A204.1 (cell line): ENCODE data around the gene RBBP9.
"Not testable (repeated sequence)": the region's sequence is repeated elsewhere in the genome, so short reads cannot be mapped to it uniquely, and the experiment has no call there.

ENCODE experiments used
- FAIRE-seq: peaks from 2 replicates; lab custom pipeline; 2012; peaks lifted over from hg19 to GRCh38; lab: Jason Lieb, UNC

Gene RBBP9

GRCh38 chr20:18504479-18505060 is 7.5 kb upstream of the RBBP9 start:
- no peak for FAIRE-seq

- not testable (repeated sequence) for FAIRE-seq
These were observed 4.6 kb upstream of the RBBP9 start for GRCh38 chr20:18501672-18502071.

- no peak for FAIRE-seq
These were observed 578 bp upstream of the RBBP9 start for GRCh38 chr20:18497603-18498002.

- no peak for FAIRE-seq
These were observed 983 bp downstream of the RBBP9 start for GRCh38 chr20:18496042-18496441.

GRCh38 chr20:18488301-18488700 is 8.7 kb downstream of the RBBP9 start:
- no peak for FAIRE-seq

GRCh38 chr20:18481596-18481995 is 15.4 kb downstream of the RBBP9 start:
- FAIRE-seq: no peak

GRCh38 chr20:18477821-18478220 is 19.2 kb downstream of the RBBP9 start:
- no peak for FAIRE-seq

- no peak for FAIRE-seq
These were observed 19.8 kb downstream of the RBBP9 start for GRCh38 chr20:18477218-18477617.

GRCh38 chr20:18466894-18467730 is 29.9 kb downstream of the RBBP9 start, which contains the start of the genes DZANK1 and POLR3F:
Gene DZANK1 (minus strand): TSS chr20:18467030. CDS start chr20:18465358, 1,672 bp downstream.
Gene POLR3F (plus strand): TSS chr20:18467390. CDS start chr20:18467507, 117 bp downstream.
- FAIRE-seq: peak; percentile 94

- FAIRE-seq: no peak
These were observed 30.5 kb downstream of the RBBP9 start for GRCh38 chr20:18466574-18466893.

- no peak for FAIRE-seq
These were observed 31.4 kb downstream of the RBBP9 start for GRCh38 chr20:18465536-18466200.

- no peak for FAIRE-seq
These were observed 40.4 kb downstream of the RBBP9 start for GRCh38 chr20:18456600-18456999.

- no peak for FAIRE-seq
These were observed 53.1 kb downstream of the RBBP9 start for GRCh38 chr20:18443886-18444285.

- FAIRE-seq: no peak
These were observed 56.6 kb downstream of the RBBP9 start for GRCh38 chr20:18440403-18440802.

- no peak for FAIRE-seq
These were observed 60.2 kb downstream of the RBBP9 start for GRCh38 chr20:18436847-18437246.
